T1000 (cell line): ENCODE data around the gene IKZF1.
"Not testable (repeated sequence)": the region's sequence is repeated elsewhere in the genome, so short reads cannot be mapped to it uniquely, and the experiment has no call there.

ENCODE experiments used
- DNase-seq: peaks from one replicate; lab custom pipeline; 2025; ENCODE audit warnings: mixed read lengths; lab: John Stamatoyannopoulos, UW

IKZF1 gene

GRCh38 chr7:50334341-50334994, 30.0 kb downstream of the IKZF1 start:
- DNase-seq, result no peak

DNA sequence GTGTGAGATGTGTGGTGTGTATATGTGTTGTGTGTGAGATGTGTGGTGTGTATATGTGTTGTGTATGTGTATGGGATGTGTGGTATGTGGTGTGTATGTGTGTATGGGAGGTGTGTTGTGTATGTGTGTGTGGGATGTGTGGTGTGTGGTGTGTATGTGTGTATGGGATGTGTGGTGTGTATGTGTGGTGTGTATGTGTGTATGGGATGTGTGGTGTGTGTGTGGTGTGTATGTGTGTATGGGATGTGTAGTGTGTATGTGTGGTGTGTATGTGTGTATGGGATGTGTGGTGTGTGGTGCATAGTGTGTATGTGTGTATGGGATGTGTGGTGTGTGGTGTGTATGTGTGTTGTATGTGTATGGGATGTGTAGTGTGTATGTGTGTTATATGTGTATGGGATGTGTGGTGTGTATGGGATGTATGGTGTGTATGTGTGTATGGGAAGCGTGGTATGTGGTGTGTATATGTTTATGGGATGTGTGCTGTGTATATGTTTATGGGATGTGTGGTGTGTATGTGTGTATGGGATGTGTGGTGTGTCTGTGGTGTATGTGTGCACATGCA, 30.8 kb downstream of the IKZF1 start:
- no peak for DNase-seq

DNA sequence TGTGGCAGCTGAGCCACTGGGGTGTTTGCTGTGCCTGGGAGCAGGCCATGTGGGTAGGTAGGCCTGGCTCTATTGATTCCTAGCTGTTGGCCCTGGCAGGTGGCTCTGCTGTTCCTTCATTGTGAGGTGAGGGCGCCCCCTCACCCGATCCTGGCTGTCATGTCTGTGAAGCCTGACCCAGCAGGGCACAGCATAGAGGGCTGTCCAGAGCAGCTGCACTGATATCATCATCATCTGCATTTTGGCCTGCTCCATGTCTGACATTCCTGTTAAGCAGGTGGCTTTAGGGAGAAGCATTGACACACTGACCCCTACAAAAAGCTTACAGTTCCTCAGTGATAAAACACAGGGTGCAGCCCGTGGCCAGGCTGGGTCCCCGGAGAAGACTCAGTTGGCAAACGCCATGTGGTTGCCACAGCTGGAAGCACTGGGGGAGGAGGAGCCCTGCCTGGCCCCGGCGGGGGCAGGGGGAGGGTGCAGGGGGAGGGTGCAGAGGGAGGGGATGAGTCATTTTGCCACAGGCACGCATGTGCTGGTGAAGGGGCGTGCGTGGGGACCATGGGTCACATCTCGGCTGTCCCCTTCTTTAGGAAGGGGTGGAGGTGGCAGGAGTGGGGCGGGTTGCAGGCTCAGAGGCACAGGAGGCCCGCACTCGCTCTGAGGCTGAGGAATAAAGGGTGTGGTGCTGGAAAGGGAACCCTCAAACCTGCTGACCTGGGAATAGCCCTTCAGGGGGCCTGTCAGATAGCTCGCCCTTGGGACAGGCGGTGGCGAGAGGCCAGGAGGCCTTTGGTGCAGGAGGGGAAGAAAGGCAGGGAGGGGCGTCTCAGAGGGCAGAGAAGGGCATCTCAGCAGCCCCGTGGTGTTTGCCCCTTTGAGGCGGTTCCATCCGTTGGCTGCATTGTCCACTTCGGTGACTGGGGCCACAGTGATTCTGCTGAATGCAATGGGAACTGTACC, 31.6 kb downstream of the IKZF1 start:
- peak; percentile 15 for DNase-seq

GRCh38 chr7:50336894-50337703, 32.6 kb downstream of the IKZF1 start:
- no peak for DNase-seq

DNA sequence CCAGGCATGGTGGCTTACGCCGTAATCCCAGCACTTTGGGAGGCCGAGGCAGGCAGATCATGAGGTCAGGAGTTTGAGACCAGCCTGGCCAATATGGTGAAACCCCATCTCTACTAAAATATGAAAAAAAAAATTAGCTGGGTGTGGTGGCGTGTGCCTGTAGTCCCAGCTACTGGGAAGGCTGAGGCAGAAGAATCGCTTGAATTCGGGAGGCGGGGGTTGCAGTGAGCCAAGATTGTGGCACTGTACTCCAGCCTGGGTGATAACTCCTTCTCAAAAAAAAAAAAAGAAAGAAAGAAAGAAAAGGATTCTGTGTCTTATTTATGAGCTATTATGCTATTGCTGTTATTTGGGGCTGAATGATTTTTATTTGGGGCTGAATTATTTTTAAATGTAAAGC, 35.0 kb downstream of the IKZF1 start:
- not testable (repeated sequence) for DNase-seq

GRCh38 chr7:50339990-50340500, 35.5 kb downstream of the IKZF1 start:
- DNase-seq, result no peak

- no peak for DNase-seq
These were observed 37.2 kb downstream of the IKZF1 start for GRCh38 chr7:50341724-50342123.

GRCh38 chr7:50342616-50343114, 38.1 kb downstream of the IKZF1 start:
- DNase-seq, result no peak

GRCh38 chr7:50346545-50347497, 42.3 kb downstream of the IKZF1 start:
- DNase-seq, result no peak

DNA sequence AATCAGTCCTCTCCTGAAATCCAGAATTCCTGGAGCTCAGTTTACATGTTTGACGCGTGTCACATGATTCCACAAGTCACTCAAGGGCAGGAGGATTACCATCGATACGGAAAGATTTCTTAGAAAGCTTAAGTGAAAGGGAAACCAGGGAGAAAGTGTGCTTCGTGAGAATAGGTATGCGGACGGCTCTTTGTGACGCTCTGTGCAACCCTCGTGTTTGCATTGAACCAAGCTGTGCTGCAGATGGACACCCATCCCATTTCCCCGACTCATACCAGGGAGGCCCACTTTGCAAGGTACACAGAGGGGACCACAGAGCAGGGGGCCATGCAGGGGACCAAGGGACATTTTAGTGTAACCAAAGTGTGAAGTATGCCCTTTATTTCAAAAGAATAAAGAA, 43.2 kb downstream of the IKZF1 start:
- no peak for DNase-seq

- no peak for DNase-seq
These were observed 44.1 kb downstream of the IKZF1 start for GRCh38 chr7:50348469-50349162.

DNA sequence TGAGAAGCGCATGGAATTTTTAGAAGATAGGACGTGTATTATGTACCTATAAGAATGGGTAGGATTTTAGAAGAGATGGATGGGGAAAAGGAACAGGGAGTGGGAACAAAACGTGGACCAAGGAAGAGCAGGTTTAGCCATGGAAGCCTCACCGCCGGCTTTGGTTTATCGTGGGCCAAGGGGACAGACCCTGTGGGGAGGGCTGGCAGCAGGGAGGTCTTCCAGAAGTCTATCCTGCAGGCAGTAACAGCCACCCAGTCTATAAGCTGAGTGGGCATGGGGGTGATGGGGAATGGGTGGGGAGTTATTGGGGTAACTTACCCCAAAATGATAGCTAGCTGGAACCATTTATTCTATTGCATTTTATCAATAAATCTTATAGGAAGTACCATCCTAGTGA, 44.9 kb downstream of the IKZF1 start:
- DNase-seq, result no peak

- no peak for DNase-seq
These were observed 45.7 kb downstream of the IKZF1 start for GRCh38 chr7:50349963-50350944.

DNA sequence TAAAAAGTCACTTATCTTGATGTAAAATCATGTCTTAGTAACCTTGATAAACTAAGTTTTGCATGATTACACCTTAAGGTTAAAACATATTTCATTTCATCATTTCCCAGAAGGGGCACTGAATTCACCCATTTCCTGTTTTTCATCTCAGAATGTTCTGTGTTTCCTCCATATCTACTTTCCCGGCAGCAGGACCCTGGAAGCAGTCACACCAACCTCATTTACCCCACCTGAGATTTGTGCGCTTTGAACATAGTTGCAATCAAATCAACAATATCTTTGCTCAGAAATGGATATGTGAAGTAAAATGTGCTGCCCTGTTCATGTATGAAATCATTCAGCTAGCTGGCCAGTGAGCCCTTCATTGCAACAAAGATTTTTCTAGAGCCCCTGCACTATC, 46.8 kb downstream of the IKZF1 start:
- DNase-seq, result no peak

- no peak for DNase-seq
These were observed 47.8 kb downstream of the IKZF1 start for GRCh38 chr7:50352282-50352681.

DNA sequence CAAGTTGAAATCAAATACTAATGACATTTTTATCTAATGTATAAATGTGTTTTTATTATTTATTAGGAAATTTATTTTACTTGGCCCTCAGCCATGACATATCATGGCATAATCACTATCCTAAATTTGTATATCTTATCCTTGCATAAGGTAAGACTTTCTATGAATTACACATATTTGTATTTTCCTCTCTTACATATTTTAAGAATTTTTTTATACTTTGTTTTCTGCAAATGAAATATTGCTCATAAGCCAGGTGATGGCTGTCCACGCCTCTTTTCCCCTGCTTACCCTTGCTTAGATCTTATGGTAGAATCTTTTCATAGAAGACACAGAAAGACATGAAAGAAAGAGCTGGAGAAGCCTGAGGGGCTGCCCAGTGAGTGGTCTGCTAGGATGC, 48.2 kb downstream of the IKZF1 start:
- no peak for DNase-seq

DNA sequence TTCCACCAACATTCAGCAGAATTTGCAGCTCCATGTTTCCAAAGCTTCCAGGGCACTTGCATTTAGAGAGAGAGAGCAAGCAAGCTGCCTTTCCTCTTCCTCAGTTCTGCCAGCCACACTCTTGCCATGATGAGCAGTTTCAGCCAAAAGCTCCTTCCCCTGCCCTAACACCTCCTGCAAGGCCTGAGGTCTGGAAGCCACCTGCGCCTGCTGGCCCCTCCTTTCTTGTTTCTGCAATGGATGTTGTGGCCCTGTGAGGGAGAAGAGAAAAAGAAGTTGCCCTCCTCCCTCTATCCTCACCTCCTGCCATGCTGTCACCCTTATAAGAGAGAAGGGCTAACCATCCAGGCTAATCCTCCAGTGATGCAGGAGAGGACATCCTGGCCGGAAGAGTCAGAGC, 48.7 kb downstream of the IKZF1 start:
- DNase-seq, result no peak

GRCh38 chr7:50353894-50354595, 49.5 kb downstream of the IKZF1 start:
- DNase-seq, result no peak
